Measurements from ENCODE around the gene CLDN9.

The CLDN9 gene

GRCh38 chr16:3000540-3000939 is 12.2 kb upstream of the CLDN9 start:
- DNase-seq: no peak

- DNase-seq: no peak
Measured at GRCh38 chr16:3001316-3001715, 11.4 kb upstream of the CLDN9 start.

GRCh38 chr16:3003582-3004270 is 9.0 kb upstream of the CLDN9 start:
- DNase-seq: peak; percentile 96

- DNase-seq: no peak
Measured at GRCh38 chr16:3004319-3004718, 8.4 kb upstream of the CLDN9 start.

- DNase-seq: no peak
Measured at GRCh38 chr16:3004781-3005284, 7.9 kb upstream of the CLDN9 start.

DNA sequence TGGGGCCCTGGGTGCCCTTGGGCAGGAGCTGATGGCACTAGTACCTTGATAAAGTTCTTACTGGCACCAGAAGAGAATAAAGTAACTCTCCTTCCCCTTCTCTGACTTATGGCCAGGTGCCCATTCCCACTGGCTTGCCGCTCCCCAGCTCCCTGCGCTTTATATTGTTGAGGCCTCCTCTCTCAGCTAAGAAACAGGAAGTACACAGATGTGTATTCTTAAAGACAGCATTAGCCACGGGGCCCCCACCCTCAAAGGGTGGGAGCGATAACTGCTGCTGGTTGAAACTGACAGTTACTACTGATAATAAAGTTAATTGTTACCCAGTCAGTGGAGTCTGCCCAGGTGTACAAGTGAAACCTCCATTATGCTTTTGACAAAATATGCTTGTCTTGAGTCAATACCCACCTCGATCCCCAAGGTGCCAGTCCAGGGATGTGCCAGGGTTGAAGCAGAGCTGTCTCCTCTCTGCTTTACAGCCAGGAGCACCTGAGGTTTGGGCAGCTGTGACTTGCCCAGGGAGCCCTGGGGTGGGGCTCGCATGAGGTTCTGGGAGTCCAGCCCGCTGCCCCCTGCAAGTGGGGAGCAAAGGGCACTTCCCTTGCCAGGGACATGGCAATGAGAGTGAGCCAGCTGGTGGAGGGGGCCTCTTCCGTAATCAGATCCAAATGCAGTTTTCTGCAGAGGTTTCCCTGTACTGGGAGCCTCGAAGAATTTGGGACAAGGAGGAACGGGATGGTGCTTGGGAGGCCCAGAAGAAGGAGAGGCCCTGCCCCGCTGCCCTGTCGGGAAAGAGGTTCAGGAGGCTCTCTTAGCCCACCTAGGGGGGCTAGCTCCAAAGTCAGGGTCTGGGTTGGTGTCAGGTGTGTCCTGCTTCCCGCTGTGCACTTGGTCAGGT is 5.4 kb upstream of the CLDN9 start:
- no peak for DNase-seq

DNA sequence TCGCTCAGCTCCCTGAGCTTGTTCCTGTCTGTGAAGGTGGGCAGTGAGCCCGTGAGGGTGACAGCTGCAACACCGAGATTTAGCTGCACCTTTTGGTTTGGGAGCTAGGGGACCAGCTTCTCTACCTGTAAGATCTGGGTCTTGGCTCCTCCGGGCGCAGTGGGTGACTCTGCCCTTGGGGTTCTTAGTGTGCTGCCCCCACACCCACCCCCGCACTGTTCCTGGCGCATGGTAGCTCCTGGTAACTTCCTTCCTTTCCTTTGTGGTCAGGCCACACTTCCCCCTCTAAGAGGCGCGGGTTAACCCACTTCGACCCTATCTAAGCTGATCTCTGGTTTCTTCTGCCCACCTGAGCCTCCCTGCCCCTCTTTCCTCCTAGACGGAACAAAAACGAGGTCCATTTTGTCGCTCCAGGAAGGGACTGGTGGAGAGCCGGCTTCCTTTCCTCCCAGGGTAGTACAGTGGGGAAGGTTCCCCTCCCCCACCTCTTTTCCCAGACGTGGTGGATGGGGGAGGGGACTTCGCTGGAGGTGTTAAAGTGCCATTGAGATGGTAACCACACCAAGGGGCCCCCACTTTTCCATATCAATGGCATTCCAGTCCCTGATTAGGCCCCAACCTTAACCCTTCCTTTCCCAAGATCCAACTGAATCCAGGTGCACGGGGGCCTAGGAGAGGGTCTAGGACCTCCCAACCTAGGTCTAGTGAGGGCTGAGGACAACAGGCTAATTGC is 4.6 kb upstream of the CLDN9 start:
- DNase-seq: no peak

DNA sequence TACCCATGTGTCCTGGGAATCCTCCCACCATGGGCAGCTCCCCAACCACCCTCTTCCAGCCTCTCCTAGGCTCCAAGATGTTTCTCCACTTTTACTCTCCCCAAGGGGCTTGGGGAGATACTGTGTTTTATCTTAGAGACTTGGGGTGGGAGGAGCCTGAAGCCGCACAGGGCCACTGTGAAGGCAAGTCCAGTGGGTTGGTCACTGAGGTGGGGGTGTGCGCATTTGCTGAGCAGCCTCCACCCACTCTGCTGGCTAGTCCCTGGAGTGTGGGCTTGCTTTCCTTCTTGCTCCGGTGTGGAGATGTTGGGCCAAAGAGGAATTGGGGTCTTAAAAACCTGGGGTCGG is 4.1 kb upstream of the CLDN9 start:
- no peak for DNase-seq

DNA sequence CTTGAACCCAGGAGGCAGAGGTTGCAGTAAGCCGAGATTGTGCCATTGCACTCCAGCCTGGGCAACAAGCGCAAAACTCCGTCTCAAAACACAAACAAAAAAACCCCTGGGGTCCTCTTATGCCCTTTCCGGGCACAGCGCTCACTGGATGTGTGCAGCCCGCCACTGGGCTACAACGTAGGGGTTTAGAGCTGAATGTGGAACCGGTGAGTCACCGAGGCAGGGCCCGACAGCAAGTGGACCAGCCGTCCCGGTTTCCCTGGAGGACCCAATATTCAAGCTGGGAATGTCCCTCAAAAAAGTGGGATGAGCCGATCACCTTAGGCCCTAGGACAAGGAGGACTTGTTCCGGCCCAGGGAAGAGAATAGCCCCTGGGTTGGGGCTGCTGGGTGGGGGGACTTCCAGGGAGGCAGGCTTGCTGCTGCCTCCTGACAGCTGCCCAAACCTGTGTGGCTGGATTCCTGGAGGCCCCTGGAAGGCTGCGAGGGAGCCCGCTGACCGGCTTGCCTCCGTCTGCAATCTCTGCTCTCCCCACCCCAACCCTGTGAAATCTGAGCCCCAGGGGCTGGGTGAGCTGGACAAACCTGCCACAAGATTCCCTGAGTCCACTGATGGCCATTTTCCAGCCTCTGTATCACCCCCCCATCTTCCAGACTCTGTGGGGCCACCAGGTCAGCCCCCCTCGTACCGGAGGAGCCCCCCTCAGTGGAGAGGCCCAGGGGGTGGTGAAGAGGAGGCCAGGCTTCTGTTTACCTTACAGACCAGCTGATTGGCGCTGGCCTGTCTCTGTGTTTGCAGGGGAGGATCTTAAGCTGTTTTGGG is 2.9 kb upstream of the CLDN9 start:
- DNase-seq: no peak

- DNase-seq: no peak
Measured at GRCh38 chr16:3010510-3010909, 2.2 kb upstream of the CLDN9 start.

DNA sequence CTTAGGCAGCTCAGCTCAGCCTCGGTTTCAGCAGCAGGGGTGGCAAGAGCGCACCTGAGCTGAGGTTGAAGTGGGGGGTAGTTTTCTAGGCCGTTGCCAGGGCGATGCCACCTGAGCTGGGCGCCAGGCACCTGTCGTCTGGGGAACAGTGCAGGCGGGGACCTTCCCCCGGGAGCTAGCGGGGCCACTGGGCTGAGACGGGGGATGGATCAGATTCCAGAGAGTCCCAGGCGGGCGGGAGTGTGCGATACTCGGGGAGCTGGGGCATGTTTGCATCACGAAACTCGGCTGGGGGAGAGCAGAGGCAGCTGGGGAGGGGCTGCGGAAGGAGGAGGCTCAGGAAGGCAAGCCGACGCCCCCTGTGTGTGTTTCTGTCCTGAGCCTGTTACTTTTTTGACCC is 477 bp upstream of the CLDN9 start:
- no peak for DNase-seq

DNA sequence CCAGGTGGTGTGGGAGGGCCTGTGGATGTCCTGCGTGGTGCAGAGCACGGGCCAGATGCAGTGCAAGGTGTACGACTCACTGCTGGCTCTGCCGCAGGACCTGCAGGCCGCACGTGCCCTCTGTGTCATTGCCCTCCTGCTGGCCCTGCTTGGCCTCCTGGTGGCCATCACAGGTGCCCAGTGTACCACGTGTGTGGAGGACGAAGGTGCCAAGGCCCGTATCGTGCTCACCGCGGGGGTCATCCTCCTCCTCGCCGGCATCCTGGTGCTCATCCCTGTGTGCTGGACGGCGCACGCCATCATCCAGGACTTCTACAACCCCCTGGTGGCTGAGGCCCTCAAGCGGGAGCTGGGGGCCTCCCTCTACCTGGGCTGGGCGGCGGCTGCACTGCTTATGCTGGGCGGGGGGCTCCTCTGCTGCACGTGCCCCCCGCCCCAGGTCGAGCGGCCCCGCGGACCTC is 798 bp downstream of the CLDN9 start:
- DNase-seq: no peak

GRCh38 chr16:3013998-3014690 is 1.4 kb downstream of the CLDN9 start:
- no peak for DNase-seq

DNA sequence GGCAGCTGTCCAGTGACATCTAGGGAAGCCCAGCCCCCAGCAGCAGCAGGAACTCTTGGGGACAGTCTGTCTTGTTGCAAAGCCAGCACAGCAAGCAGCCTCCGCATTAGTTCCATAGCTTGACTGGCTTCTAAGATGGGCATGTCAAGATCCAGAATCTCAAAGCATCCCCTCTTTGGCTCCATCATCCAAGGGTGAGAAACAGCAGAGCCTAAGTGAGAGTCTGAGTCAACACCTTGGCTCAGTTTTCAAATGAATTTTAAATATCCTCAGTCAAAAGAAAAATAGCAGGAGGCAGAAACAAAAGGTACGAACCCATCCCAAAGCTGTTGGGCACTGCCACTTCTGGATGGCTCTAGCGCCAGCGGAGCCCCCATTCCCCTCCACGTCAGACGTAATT is 2.2 kb downstream of the CLDN9 start:
- DNase-seq: no peak

DNA sequence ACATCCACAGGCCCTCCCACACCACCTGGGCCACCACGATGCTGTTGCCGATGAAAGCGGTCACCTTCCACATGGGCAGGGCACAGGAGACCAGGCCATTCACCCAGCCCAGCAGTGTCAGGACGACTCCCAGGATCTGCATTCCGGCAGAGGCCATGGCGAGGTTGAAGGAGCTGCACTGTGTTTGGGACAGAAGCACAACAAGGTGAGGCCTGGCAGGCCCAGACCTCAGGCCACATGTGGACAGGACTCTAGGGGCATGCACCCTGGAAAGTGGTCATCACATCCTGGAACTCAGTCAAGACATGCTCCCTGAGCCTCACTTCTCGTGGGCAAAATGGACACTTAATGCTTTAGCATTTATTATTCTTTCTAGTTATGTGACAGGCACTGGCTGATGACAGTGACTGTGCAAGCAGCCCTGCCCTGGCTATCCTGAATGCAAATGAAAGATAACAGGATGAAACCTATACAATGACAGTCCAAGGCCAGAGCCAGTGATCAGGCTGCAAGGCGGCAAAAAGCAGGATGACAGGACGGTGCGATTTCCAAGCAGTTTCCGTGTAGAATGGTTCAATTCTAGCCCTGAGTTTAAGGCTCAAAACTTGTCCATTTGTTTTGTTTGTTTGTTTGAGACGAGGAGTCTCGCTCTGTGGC is 3.3 kb downstream of the CLDN9 start:
- no peak for DNase-seq

GRCh38 chr16:3017344-3017743 is 4.6 kb downstream of the CLDN9 start:
- no peak for DNase-seq

GRCh38 chr16:3017794-3018506 is 5.2 kb downstream of the CLDN9 start, which contains the start of gene CLDN6:
Gene CLDN6 (minus strand): TSS chr16:3018183. CDS start chr16:3016021, 2,162 bp downstream.
- no peak for DNase-seq

DNA sequence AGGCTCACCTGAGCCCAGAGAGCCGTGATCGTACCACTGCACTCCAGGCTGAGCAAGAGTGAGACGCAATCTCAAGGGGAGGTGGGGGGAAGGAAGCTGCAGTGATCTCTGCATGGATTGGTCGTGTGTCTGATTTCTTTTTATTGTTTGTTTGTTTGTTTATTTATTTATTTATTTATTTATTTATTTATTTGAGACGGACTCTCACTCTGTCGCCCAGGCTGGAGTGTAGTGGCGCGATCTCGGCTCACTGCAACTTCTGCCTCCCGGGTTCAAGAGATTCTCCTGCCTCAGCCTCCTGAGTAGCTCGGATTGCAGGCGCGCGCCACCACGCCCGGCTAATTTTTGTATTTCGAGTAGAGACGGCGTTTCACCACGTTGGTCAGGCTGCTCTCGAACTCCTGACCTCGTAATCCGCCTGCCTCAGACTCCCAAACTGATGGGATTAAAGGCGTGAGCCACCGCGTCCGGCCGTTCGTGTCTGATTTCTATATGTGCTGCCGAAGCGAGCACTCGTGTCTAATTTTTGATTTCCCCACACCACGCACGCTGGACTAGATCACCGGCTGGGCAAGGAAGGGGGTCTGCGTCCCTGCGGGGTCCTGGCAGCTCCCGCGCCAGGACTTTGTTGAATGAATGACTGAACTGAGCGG is 7.0 kb downstream of the CLDN9 start:
- DNase-seq: no peak

GRCh38 chr16:3020247-3020603 is 7.5 kb downstream of the CLDN9 start, which contains the start of gene TNFRSF12A:
Gene TNFRSF12A (plus strand): TSS chr16:3020368. CDS start chr16:3020398, 30 bp downstream.
- peak; percentile 57 for DNase-seq
